Activated naive CD4-positive, alpha-beta T cell treated with anti-CD3 and anti-CD28 coated beads, Interleukin-2, amount 10 ng/mL, durations not matched to agents 7 days and 5 days (primary cell): ENCODE measurements around the gene MBTPS2.
"Not testable (repeated sequence)": the region's sequence is repeated elsewhere in the genome, so short reads cannot be mapped to it uniquely, and the experiment has no call there.

Source experiments
- CTCF ChIA-PET: fragments of 350-600 bp; sonication (Branson Sonifier 250); formaldehyde crosslinking; loops from one replicate; lab custom pipeline; 2021; ENCODE audit warnings: antibody characterized with exemption; lab: Charles Lee
- DNase-seq: peaks from one replicate; pipeline ENCODE4 v3.0.0-alpha.2; 2020
- H3K27ac Mint-ChIP-seq: one replicate; pipeline ENCODE4 v1.8.0; 2021; ENCODE audit warnings: mild to moderate bottlenecking, moderate library complexity, mixed read lengths
- H3K27me3 Mint-ChIP-seq: one replicate; pipeline ENCODE4 v1.8.0; 2021; ENCODE audit warnings: mild to moderate bottlenecking, mixed read lengths
- H3K36me3 Mint-ChIP-seq: one replicate; pipeline ENCODE4 v1.8.0; 2021; ENCODE audit warnings: mixed read lengths
- H3K4me1 Mint-ChIP-seq: one replicate; pipeline ENCODE4 v1.8.0; 2021; ENCODE audit warnings: mixed read lengths
- H3K4me3 Mint-ChIP-seq: one replicate; pipeline ENCODE4 v1.8.0; 2021; ENCODE audit warnings: mild to moderate bottlenecking, moderate library complexity, mixed read lengths
- H3K9me3 Mint-ChIP-seq: one replicate; pipeline ENCODE4 v1.8.0; 2021; ENCODE audit warnings: mixed read lengths

The MBTPS2 gene

GRCh38 chrX:21839334-21840192, at the start of gene MBTPS2:
TSS of gene MBTPS2 (plus strand) at chrX:21839617. CDS start at chrX:21839735, 118 bp downstream.
- H3K27ac Mint-ChIP-seq: peak within 1 kb of the TSS; percentile 90
- peak; percentile 87 for DNase-seq
- no peaks in the 10 kb centered on the region for H3K9me3 Mint-ChIP-seq
- H3K36me3 Mint-ChIP-seq: peaks cover 3% of the 10 kb centered on the region
- H3K4me3 Mint-ChIP-seq: peak within 1 kb of the TSS; percentile 91
- peaks cover 8% of the 10 kb centered on the region for H3K4me1 Mint-ChIP-seq
- CTCF ChIA-PET: interaction anchor here (1.3 to 1.9 kb wide), 3 partner anchors 134 to 146 kb away, joined by 3 to 9 read pairs (median 6); no protein-coding TSS in a partner anchor
- H3K27me3 Mint-ChIP-seq: no peaks in the 10 kb centered on the region

GRCh38 chrX:21798677-21799219, 40.7 kb upstream of the MBTPS2 start:
- H3K27ac Mint-ChIP-seq: no peak overlapping the region
- no peak for DNase-seq

GRCh38 chrX:21799767-21800166, 39.6 kb upstream of the MBTPS2 start:
- CTCF ChIA-PET: no interaction called here

More at GRCh38 chrX:21798677-21799219, 40.7 kb upstream of the MBTPS2 start:
- H3K36me3 Mint-ChIP-seq: no peaks in the 10 kb centered on the region
- no peaks in the 10 kb centered on the region for H3K4me1 Mint-ChIP-seq
- H3K4me3 Mint-ChIP-seq: no peak overlapping the region
- no peaks in the 10 kb centered on the region for H3K9me3 Mint-ChIP-seq
- CTCF ChIA-PET: no interaction called here
- H3K27me3 Mint-ChIP-seq: no peaks in the 10 kb centered on the region

GRCh38 chrX:21800344-21800770, 39.1 kb upstream of the MBTPS2 start:
- no peak overlapping the region for H3K4me3 Mint-ChIP-seq
- CTCF ChIA-PET: no interaction called here
- no peaks in the 10 kb centered on the region for H3K27me3 Mint-ChIP-seq
- H3K4me1 Mint-ChIP-seq: no peaks in the 10 kb centered on the region
- no peak overlapping the region for H3K27ac Mint-ChIP-seq
- DNase-seq: no peak
- H3K36me3 Mint-ChIP-seq: no peaks in the 10 kb centered on the region
- H3K9me3 Mint-ChIP-seq: no peaks in the 10 kb centered on the region

More at GRCh38 chrX:21799767-21800166, 39.6 kb upstream of the MBTPS2 start:
- H3K9me3 Mint-ChIP-seq: no peaks in the 10 kb centered on the region
- no peak overlapping the region for H3K4me3 Mint-ChIP-seq
- DNase-seq: no peak
- no peaks in the 10 kb centered on the region for H3K27me3 Mint-ChIP-seq
- no peaks in the 10 kb centered on the region for H3K36me3 Mint-ChIP-seq
- H3K4me1 Mint-ChIP-seq: no peaks in the 10 kb centered on the region
- H3K27ac Mint-ChIP-seq: no peak overlapping the region

- Mint-ChIP-seq H3K9me3 (no peaks in the 10 kb centered on the region), H3K27me3 (no peaks in the 10 kb centered on the region), H3K4me3 (no peak overlapping the region), H3K27ac (no peak overlapping the region), H3K4me1 (no peaks in the 10 kb centered on the region), H3K36me3 (no peaks in the 10 kb centered on the region)
- CTCF ChIA-PET: interaction anchor here (0.6 kb wide), 1 partner anchor 521 kb away, joined by 3 read pairs; no protein-coding TSS in a partner anchor
- no peak for DNase-seq
Observed at GRCh38 chrX:21802054-21802670, 37.3 kb upstream of the MBTPS2 start.

- Mint-ChIP-seq H3K4me1 (no peaks in the 10 kb centered on the region), H3K9me3 (no peaks in the 10 kb centered on the region), H3K27ac (no peak overlapping the region), H3K27me3 (no peaks in the 10 kb centered on the region), H3K36me3 (no peaks in the 10 kb centered on the region), H3K4me3 (no peak overlapping the region)
- CTCF ChIA-PET: interaction anchor here (0.6 kb wide), 1 partner anchor 522 kb away, joined by 3 read pairs; no protein-coding TSS in a partner anchor
- DNase-seq: no peak
Observed at GRCh38 chrX:21802839-21803238, 36.6 kb upstream of the MBTPS2 start.

- Mint-ChIP-seq H3K27ac (no peak overlapping the region), H3K27me3 (no peaks in the 10 kb centered on the region), H3K9me3 (no peaks in the 10 kb centered on the region), H3K4me3 (no peak overlapping the region), H3K36me3 (no peaks in the 10 kb centered on the region), H3K4me1 (no peaks in the 10 kb centered on the region)
- no peak for DNase-seq
- CTCF ChIA-PET: no interaction called here
Observed at GRCh38 chrX:21806691-21807090, 32.7 kb upstream of the MBTPS2 start.

- CTCF ChIA-PET: no interaction called here
- no peaks in the 10 kb centered on the region for H3K36me3 Mint-ChIP-seq
- H3K27ac Mint-ChIP-seq: no peak overlapping the region
- no peaks in the 10 kb centered on the region for H3K4me1 Mint-ChIP-seq
- H3K4me3 Mint-ChIP-seq: no peak overlapping the region
- H3K9me3 Mint-ChIP-seq: no peaks in the 10 kb centered on the region
- no peak for DNase-seq
- no peaks in the 10 kb centered on the region for H3K27me3 Mint-ChIP-seq
Observed at GRCh38 chrX:21811832-21812231, 27.6 kb upstream of the MBTPS2 start.

- H3K4me1 Mint-ChIP-seq: no peaks in the 10 kb centered on the region
- no peaks in the 10 kb centered on the region for H3K27me3 Mint-ChIP-seq
- H3K4me3 Mint-ChIP-seq: no peak overlapping the region
- no peak overlapping the region for H3K27ac Mint-ChIP-seq
- DNase-seq: no peak
- CTCF ChIA-PET: no interaction called here
- H3K36me3 Mint-ChIP-seq: no peaks in the 10 kb centered on the region
- no peaks in the 10 kb centered on the region for H3K9me3 Mint-ChIP-seq
Observed at GRCh38 chrX:21812628-21813027, 26.8 kb upstream of the MBTPS2 start.

GRCh38 chrX:21813612-21814368, 25.6 kb upstream of the MBTPS2 start:
- H3K4me1 Mint-ChIP-seq: no peaks in the 10 kb centered on the region
- no peak for DNase-seq
- H3K27me3 Mint-ChIP-seq: no peaks in the 10 kb centered on the region
- CTCF ChIA-PET: no interaction called here
- H3K36me3 Mint-ChIP-seq: no peaks in the 10 kb centered on the region
- no peak overlapping the region for H3K27ac Mint-ChIP-seq
- no peak overlapping the region for H3K4me3 Mint-ChIP-seq
- no peaks in the 10 kb centered on the region for H3K9me3 Mint-ChIP-seq

- no peak for DNase-seq
- Mint-ChIP-seq H3K27me3 (no peaks in the 10 kb centered on the region), H3K4me1 (no peaks in the 10 kb centered on the region), H3K36me3 (no peaks in the 10 kb centered on the region), H3K9me3 (no peaks in the 10 kb centered on the region), H3K4me3 (no peak overlapping the region), H3K27ac (no peak overlapping the region)
- CTCF ChIA-PET: no interaction called here
Observed at GRCh38 chrX:21816136-21816535, 23.3 kb upstream of the MBTPS2 start.

- CTCF ChIA-PET, H3K36me3 Mint-ChIP-seq, H3K4me3 Mint-ChIP-seq, H3K27me3 Mint-ChIP-seq, H3K27ac Mint-ChIP-seq, H3K4me1 Mint-ChIP-seq, H3K9me3 Mint-ChIP-seq, DNase-seq: not testable (repeated sequence)
Observed at GRCh38 chrX:21820170-21820569, 19.2 kb upstream of the MBTPS2 start.

GRCh38 chrX:21821875-21822274, 17.5 kb upstream of the MBTPS2 start:
- Mint-ChIP-seq H3K27ac (no peak overlapping the region), H3K4me1 (no peaks in the 10 kb centered on the region), H3K27me3 (no peaks in the 10 kb centered on the region), H3K9me3 (no peaks in the 10 kb centered on the region), H3K4me3 (no peak overlapping the region), H3K36me3 (no peaks in the 10 kb centered on the region)
- DNase-seq: no peak
- CTCF ChIA-PET: no interaction called here

GRCh38 chrX:21831496-21831895, 7.9 kb upstream of the MBTPS2 start:
- CTCF ChIA-PET: no interaction called here
- H3K27ac Mint-ChIP-seq: no peak overlapping the region
- no peaks in the 10 kb centered on the region for H3K27me3 Mint-ChIP-seq

More at GRCh38 chrX:21831496-21831895, 7.9 kb upstream of the MBTPS2 start:
- Mint-ChIP-seq H3K4me3 (no peak overlapping the region), H3K36me3 (no peaks in the 10 kb centered on the region), H3K9me3 (no peaks in the 10 kb centered on the region), H3K4me1 (no peaks in the 10 kb centered on the region)
- no peak for DNase-seq
